Measurements from ENCODE around the gene HLCS.

Gene HLCS

GRCh38 chr21:36704281-36704957 is 262.1 kb downstream of the HLCS start:
- H3K27me3 ChIP-seq (ENCODE audit: insufficient read depth, low read depth): peaks cover 16% of the 10 kb centered on the region; the same call in 1 of the 2 replicates
- TF ChIP-seq CTCF (conservative IDR thresholded peaks at IDR 0.05; ENCODE audit: low read depth, low read length): no peak
- no peak overlapping the region for H3K4me3 ChIP-seq (IDR thresholded peaks at IDR 0.05; ENCODE audit: insufficient read depth, low read depth, low read length)
- H2AFZ ChIP-seq (ENCODE audit: low read depth): no peak overlapping the region
- no peak overlapping the region for H3K9ac ChIP-seq
- H3K4me1 ChIP-seq (ENCODE audit: low read depth, poor library complexity, severe bottlenecking): no peaks in the 10 kb centered on the region
- H3K36me3 ChIP-seq (ENCODE audit: insufficient read depth): no peaks in the 10 kb centered on the region
- no peaks in the 10 kb centered on the region for H4K20me1 ChIP-seq (ENCODE audit: insufficient read depth)
- H3K79me2 ChIP-seq (ENCODE audit: insufficient read depth, low read depth): no peaks in the 10 kb centered on the region
- no peak overlapping the region for H3K27ac ChIP-seq
- no peak overlapping the region for H3K4me2 ChIP-seq

GRCh38 chr21:36703626-36704280 is 262.7 kb downstream of the HLCS start:
- Histone ChIP-seq H3K4me3 (IDR thresholded peaks at IDR 0.05; ENCODE audit: insufficient read depth, low read depth, low read length) (no peak overlapping the region), H3K79me2 (ENCODE audit: insufficient read depth, low read depth) (no peaks in the 10 kb centered on the region), H3K36me3 (ENCODE audit: insufficient read depth) (no peaks in the 10 kb centered on the region), H4K20me1 (ENCODE audit: insufficient read depth) (no peaks in the 10 kb centered on the region), H2AFZ (ENCODE audit: low read depth) (no peak overlapping the region), H3K27me3 (ENCODE audit: insufficient read depth, low read depth) (peaks cover 16% of the 10 kb centered on the region; the same call in 1 of the 2 replicates), H3K4me2 (no peak overlapping the region), H3K9ac (no peak overlapping the region), H3K4me1 (ENCODE audit: low read depth, poor library complexity, severe bottlenecking) (no peaks in the 10 kb centered on the region), H3K27ac (no peak overlapping the region)
- TF ChIP-seq CTCF (conservative IDR thresholded peaks at IDR 0.05; ENCODE audit: low read depth, low read length): no peak

GRCh38 chr21:36703123-36703522 is 263.3 kb downstream of the HLCS start:
- no peaks in the 10 kb centered on the region for H3K79me2 ChIP-seq (ENCODE audit: insufficient read depth, low read depth)
- no peak overlapping the region for H2AFZ ChIP-seq (ENCODE audit: low read depth)
- no peak overlapping the region for H3K9ac ChIP-seq

GRCh38 chr21:36702622-36702968 is 263.9 kb downstream of the HLCS start:
- H3K9ac ChIP-seq: no peak overlapping the region
- no peaks in the 10 kb centered on the region for H3K79me2 ChIP-seq (ENCODE audit: insufficient read depth, low read depth)
- no peak overlapping the region for H3K4me2 ChIP-seq
- no peak overlapping the region for H3K27ac ChIP-seq
- H3K36me3 ChIP-seq (ENCODE audit: insufficient read depth): no peaks in the 10 kb centered on the region
- H2AFZ ChIP-seq (ENCODE audit: low read depth): no peak overlapping the region
- H3K4me3 ChIP-seq (IDR thresholded peaks at IDR 0.05; ENCODE audit: insufficient read depth, low read depth, low read length): no peak overlapping the region
- H3K27me3 ChIP-seq (ENCODE audit: insufficient read depth, low read depth): peaks cover 16% of the 10 kb centered on the region; the same call in 1 of the 2 replicates
- TF ChIP-seq CTCF (conservative IDR thresholded peaks at IDR 0.05; ENCODE audit: low read depth, low read length): no peak
- H4K20me1 ChIP-seq (ENCODE audit: insufficient read depth): no peaks in the 10 kb centered on the region
- no peaks in the 10 kb centered on the region for H3K4me1 ChIP-seq (ENCODE audit: low read depth, poor library complexity, severe bottlenecking)

More at GRCh38 chr21:36703123-36703522, 263.3 kb downstream of the HLCS start:
- TF ChIP-seq CTCF (conservative IDR thresholded peaks at IDR 0.05; ENCODE audit: low read depth, low read length): no peak
- H3K27me3 ChIP-seq (ENCODE audit: insufficient read depth, low read depth): peaks cover 16% of the 10 kb centered on the region; the same call in 1 of the 2 replicates
- no peak overlapping the region for H3K4me2 ChIP-seq
- no peak overlapping the region for H3K4me3 ChIP-seq (IDR thresholded peaks at IDR 0.05; ENCODE audit: insufficient read depth, low read depth, low read length)
- no peaks in the 10 kb centered on the region for H4K20me1 ChIP-seq (ENCODE audit: insufficient read depth)
- no peaks in the 10 kb centered on the region for H3K36me3 ChIP-seq (ENCODE audit: insufficient read depth)
- no peaks in the 10 kb centered on the region for H3K4me1 ChIP-seq (ENCODE audit: low read depth, poor library complexity, severe bottlenecking)
- H3K27ac ChIP-seq: no peak overlapping the region
